Germinal center (tissue), 1 donor: ENCODE data around the gene INPP5A.
"Not testable (repeated sequence)": the region's sequence is repeated elsewhere in the genome, so short reads cannot be mapped to it uniquely, and the experiment has no call there.

ENCODE experiments used
- DNase-seq: peaks from one replicate; pipeline ENCODE4 v3.0.0; 2012; ENCODE audit warnings: mixed read lengths, low spot score

Gene INPP5A

GRCh38 chr10:132537684-132538001 is at the start of gene INPP5A:
Gene INPP5A, plus strand, starts transcription at chr10:132537787. Its CDS starts 310 bp downstream, at chr10:132538097.
- DNase-seq, result no peak

GRCh38 chr10:132488231-132488821 is 49.3 kb upstream of the INPP5A start:
- no peak for DNase-seq

GRCh38 chr10:132489053-132489703 is 48.4 kb upstream of the INPP5A start:
- no peak for DNase-seq

- no peak for DNase-seq
These were observed 47.7 kb upstream of the INPP5A start for GRCh38 chr10:132489704-132490534.

GRCh38 chr10:132491534-132491933 is 46.1 kb upstream of the INPP5A start:
- DNase-seq, result not testable (repeated sequence)

- no peak for DNase-seq
These were observed 45.1 kb upstream of the INPP5A start for GRCh38 chr10:132492323-132493025.

GRCh38 chr10:132493246-132493755 is 44.3 kb upstream of the INPP5A start:
- DNase-seq, result no peak

- DNase-seq, result no peak
These were observed 43.8 kb upstream of the INPP5A start for GRCh38 chr10:132493756-132494290.

- no peak for DNase-seq
These were observed 42.5 kb upstream of the INPP5A start for GRCh38 chr10:132494866-132495630.

GRCh38 chr10:132496360-132497062 is 41.1 kb upstream of the INPP5A start:
- no peak for DNase-seq

GRCh38 chr10:132497063-132497680 is 40.4 kb upstream of the INPP5A start:
- DNase-seq, result no peak

GRCh38 chr10:132497861-132498561 is 39.6 kb upstream of the INPP5A start:
- no peak for DNase-seq

GRCh38 chr10:132498562-132499366 is 38.8 kb upstream of the INPP5A start:
- DNase-seq, result no peak

- DNase-seq, result no peak
These were observed 38.3 kb upstream of the INPP5A start for GRCh38 chr10:132499367-132499685.

GRCh38 chr10:132500781-132501415 is 36.7 kb upstream of the INPP5A start:
- DNase-seq, result no peak

- DNase-seq, result no peak
These were observed 34.9 kb upstream of the INPP5A start for GRCh38 chr10:132502544-132503300.

- no peak for DNase-seq
These were observed 33.8 kb upstream of the INPP5A start for GRCh38 chr10:132503581-132504421.
